Natural killer cell (primary cell): ENCODE measurements around the gene CNP. TPM values are rescaled to one million over a fixed set of nuclear protein-coding genes. Genes with fewer than 3 reads are reported as not detected.
A peak's percentile ranks its signal among the peaks of the same experiment; 100 is the strongest.

ENCODE experiments used
- ATAC-seq, 3 donors: fragments of 150-1000 bp in 2 of 3; fragments of 200-7000 bp in 1 of 3; cut with Tn5 transposase; 1 replicate in 1 of 3; 2 replicates in 2 of 3; pipeline ENCODE4 v1.10.0; 2021; ENCODE audit warnings: mild to moderate bottlenecking in 2 of 3, moderate library complexity in 2 of 3
- DNase-seq, 2 donors: peaks; one replicate each; pipeline versions ENCODE4 v3.0.0 to v3.0.0-alpha.2; 2013 to 2021; ENCODE audit warnings: mixed read lengths in 1 of 2
- H3K27ac ChIP-seq: one replicate; pipeline ENCODE4 v1.5.1; 2013; ENCODE audit warnings: mild to moderate bottlenecking, low read length
- H3K27me3 ChIP-seq: one replicate; pipeline ENCODE4 v1.6.1; 2013; ENCODE audit warnings: low read length; ENCODE audit not compliant: control insufficient read depth, insufficient read depth
- H3K36me3 ChIP-seq: one replicate; pipeline ENCODE4 v1.6.1; 2013; ENCODE audit warnings: low read length; ENCODE audit not compliant: control insufficient read depth, insufficient read depth
- H3K4me1 ChIP-seq: one replicate; pipeline ENCODE4 v1.6.1; 2013; ENCODE audit warnings: low read length; ENCODE audit not compliant: control insufficient read depth, insufficient read depth
- H3K4me3 ChIP-seq: one replicate; pipeline ENCODE4 v1.5.1; 2013; ENCODE audit warnings: low read length
- H3K9me3 ChIP-seq: one replicate; pipeline ENCODE4 v1.6.1; 2013; ENCODE audit warnings: low read length; ENCODE audit not compliant: control insufficient read depth, insufficient read depth
- H3K27ac Mint-ChIP-seq, 2 donors: one replicate each; pipeline ENCODE4 v1.8.0; 2022; ENCODE audit warnings: mild to moderate bottlenecking in 2 of 2, mixed read lengths in 2 of 2, moderate library complexity in 1 of 2
- H3K27me3 Mint-ChIP-seq, 2 donors: one replicate each; pipeline ENCODE4 v1.8.0; 2022; ENCODE audit warnings: low read depth in 2 of 2, mixed read lengths in 2 of 2
- H3K36me3 Mint-ChIP-seq: one replicate; pipeline ENCODE4 v1.8.0; 2022; ENCODE audit warnings: mixed read lengths
- H3K4me1 Mint-ChIP-seq, 2 donors: one replicate each; pipeline ENCODE4 v1.8.0; 2022; ENCODE audit warnings: mixed read lengths in 2 of 2
- H3K4me3 Mint-ChIP-seq: one replicate; pipeline ENCODE4 v1.8.0; 2022; ENCODE audit warnings: mild to moderate bottlenecking, moderate library complexity, mixed read lengths
- H3K9me3 Mint-ChIP-seq, 2 donors: one replicate each; pipeline ENCODE4 v1.8.0; 2022; ENCODE audit warnings: mixed read lengths in 2 of 2
- WGBS: methylation state at CpG from one replicate; pipeline ENCODE4 v1.1.7; 2013; ENCODE audit warnings: missing lambda C conversion rate; ENCODE audit not compliant: insufficient coverage; 5-methylcytosine and 5-hydroxymethylcytosine counted together
- intact Hi-C: fragments of 100-400 bp; cut with micrococcal nuclease; formaldehyde crosslinking; loops from one replicate; pipeline ENCODE4 v1.14.2; 2022
- total RNA-seq, 4 donors: library from RNA; stranded (reverse); fragments of 120-200 nt in 1 of 4; gene quantifications; one replicate each; pipeline versions ENCODE4 v1.2.3 to v1.2.4, GENCODE V29; 2013 to 2022
- TF ChIP-seq, protein P1 (sequence below): fragments of 200-600 bp; IDR thresholded peaks from one replicate; pipeline ENCODE4 v1.8.0; 2022; ENCODE audit warnings: antibody characterized with exemption

The CNP gene
- total RNA-seq, 3 donors from 2014 or later (not counting 1 experiment from before 2014, with no cell fraction given) = 32.4 to 44.8 (median 38.2) TPM

DNA sequence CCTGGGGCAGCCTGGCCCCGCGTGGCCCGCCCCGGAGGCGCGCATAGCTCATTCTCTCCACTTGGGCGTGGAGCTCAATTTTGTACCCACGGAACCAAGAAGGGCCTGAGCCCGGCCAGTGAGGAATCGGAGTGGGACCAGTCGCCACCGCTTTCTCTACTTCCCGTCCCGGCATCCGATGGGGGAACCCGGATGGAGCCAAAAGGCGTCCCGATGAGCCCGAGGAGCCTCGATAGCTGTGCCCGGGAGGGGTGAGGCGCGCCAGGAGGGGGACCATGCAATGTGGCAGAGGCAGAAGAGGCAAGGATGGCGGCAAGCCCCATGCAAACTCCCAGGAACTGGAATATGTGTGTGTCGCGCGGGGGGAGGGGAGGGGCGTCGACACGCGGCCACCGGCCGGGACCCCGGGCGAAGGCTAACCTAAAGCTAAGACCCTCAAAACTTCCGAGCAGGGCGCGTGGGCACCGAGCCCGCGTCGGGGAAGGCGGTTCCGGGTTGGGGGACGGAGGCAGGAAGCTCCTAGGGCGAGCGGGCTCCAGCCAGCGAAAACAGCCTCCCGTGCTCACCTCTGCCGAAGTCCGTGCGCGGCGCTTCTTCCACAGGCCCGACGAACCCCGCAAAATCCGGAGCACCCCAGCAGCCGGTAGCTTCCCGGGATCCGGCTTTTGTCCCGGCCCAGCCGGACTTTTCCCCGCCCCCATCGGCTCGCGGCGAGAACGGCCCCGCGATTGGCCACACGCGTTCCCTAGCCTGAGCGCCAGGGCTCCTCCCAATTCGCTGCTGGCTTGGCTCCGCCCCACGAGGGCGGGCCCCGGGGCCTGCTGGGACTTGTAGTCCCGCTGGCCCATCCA is 48.1 kb upstream of the CNP start, which contains the start of gene ACLY:
TSS of gene ACLY (minus strand) at position 638 of the 851 bp plus-strand sequence. CDS start 5,078 bp downstream, outside the sequence.
- ATAC-seq = peak; percentile 98 to 99 (median 99)
- H3K4me3 ChIP-seq = peak within 1 kb of the TSS; percentile 89
- TF ChIP-seq, protein P1, sequence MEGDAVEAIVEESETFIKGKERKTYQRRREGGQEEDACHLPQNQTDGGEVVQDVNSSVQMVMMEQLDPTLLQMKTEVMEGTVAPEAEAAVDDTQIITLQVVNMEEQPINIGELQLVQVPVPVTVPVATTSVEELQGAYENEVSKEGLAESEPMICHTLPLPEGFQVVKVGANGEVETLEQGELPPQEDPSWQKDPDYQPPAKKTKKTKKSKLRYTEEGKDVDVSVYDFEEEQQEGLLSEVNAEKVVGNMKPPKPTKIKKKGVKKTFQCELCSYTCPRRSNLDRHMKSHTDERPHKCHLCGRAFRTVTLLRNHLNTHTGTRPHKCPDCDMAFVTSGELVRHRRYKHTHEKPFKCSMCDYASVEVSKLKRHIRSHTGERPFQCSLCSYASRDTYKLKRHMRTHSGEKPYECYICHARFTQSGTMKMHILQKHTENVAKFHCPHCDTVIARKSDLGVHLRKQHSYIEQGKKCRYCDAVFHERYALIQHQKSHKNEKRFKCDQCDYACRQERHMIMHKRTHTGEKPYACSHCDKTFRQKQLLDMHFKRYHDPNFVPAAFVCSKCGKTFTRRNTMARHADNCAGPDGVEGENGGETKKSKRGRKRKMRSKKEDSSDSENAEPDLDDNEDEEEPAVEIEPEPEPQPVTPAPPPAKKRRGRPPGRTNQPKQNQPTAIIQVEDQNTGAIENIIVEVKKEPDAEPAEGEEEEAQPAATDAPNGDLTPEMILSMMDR = no peak
- no peaks in the 10 kb centered on the region for H3K36me3 Mint-ChIP-seq
- H3K4me1 Mint-ChIP-seq = peaks cover 30 to 37% of the 10 kb centered on the region in 2 donors
- H3K9me3 Mint-ChIP-seq = no peaks in the 10 kb centered on the region
- under 1% methylated on average over 80 of the region's 80 CpGs for WGBS
- intact Hi-C loops = loop anchor here (1.0 to 2.0 kb wide), 3 partner anchors 12 to 53 kb away; partner anchors contain the start of genes CNP, KLHL11 and ODAD4
- H3K4me3 Mint-ChIP-seq = peak within 1 kb of the TSS; percentile 96
- no peaks in the 10 kb centered on the region for H3K27me3 ChIP-seq
- peak; percentile 91 to 97 for DNase-seq
- no peaks in the 10 kb centered on the region for H3K36me3 ChIP-seq
- peaks cover 20% of the 10 kb centered on the region for H3K4me1 ChIP-seq
- H3K27me3 Mint-ChIP-seq = no peaks in the 10 kb centered on the region
- H3K27ac ChIP-seq = peak within 1 kb of the TSS; percentile 58
- no peaks in the 10 kb centered on the region for H3K9me3 ChIP-seq
- H3K27ac Mint-ChIP-seq = peak within 1 kb of the TSS; percentile 74 to 91

DNA sequence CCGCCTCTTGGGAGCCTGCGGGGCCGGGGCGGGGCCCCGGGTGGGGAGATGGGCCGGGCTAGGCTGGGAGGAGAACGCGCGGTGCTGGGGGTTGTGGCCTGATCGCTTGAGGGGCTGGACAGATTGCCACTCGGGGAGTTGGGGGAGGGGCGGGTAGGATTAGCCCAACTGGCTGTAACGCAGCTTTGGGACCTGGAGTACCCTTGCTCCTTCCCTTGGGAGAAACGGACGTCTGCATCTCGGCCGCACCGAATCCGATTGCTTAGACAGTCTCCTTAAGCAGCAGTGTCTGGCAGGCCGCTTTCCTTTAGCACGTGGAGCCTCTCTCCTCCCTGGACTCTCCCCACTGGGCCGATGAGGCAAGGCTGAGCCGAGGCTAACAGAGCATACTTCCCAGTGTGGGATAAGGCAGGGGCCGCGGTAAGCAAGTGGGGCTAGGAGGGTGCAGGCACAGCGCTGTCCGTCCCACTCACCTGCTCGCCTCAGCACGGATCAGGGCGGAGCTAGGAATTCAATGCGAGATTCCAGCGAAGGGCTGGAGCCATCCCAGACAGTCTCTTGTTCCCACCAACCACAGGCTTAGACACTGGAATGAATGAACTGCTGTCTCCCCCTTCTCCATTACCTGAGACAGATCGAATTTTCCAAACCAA is 47.3 kb upstream of the CNP start:
- H3K4me1 Mint-ChIP-seq = peaks cover 23 to 30% of the 10 kb centered on the region in 2 donors
- H3K4me1 ChIP-seq = peaks cover 20% of the 10 kb centered on the region
- H3K36me3 Mint-ChIP-seq = no peaks in the 10 kb centered on the region
- no peaks in the 10 kb centered on the region for H3K27me3 ChIP-seq
- DNase-seq = no peak
- TF ChIP-seq, protein P1 = no peak
- ATAC-seq = no peak
- 22% methylated on average over 33 of the region's 33 CpGs for WGBS
- no peaks in the 10 kb centered on the region for H3K27me3 Mint-ChIP-seq
- H3K4me3 Mint-ChIP-seq = peak overlapping the region; percentile 96
- no peaks in the 10 kb centered on the region for H3K9me3 Mint-ChIP-seq
- no peaks in the 10 kb centered on the region for H3K36me3 ChIP-seq
- no peaks in the 10 kb centered on the region for H3K9me3 ChIP-seq
- peak overlapping the region; percentile 89 for H3K4me3 ChIP-seq
- peak overlapping the region; percentile 74 to 91 for H3K27ac Mint-ChIP-seq
- H3K27ac ChIP-seq = no peak overlapping the region
- intact Hi-C loops = loop anchor here (1.0 to 2.0 kb wide), 3 partner anchors 11 to 54 kb away; partner anchors contain the start of genes CNP, KLHL11 and ODAD4

DNA sequence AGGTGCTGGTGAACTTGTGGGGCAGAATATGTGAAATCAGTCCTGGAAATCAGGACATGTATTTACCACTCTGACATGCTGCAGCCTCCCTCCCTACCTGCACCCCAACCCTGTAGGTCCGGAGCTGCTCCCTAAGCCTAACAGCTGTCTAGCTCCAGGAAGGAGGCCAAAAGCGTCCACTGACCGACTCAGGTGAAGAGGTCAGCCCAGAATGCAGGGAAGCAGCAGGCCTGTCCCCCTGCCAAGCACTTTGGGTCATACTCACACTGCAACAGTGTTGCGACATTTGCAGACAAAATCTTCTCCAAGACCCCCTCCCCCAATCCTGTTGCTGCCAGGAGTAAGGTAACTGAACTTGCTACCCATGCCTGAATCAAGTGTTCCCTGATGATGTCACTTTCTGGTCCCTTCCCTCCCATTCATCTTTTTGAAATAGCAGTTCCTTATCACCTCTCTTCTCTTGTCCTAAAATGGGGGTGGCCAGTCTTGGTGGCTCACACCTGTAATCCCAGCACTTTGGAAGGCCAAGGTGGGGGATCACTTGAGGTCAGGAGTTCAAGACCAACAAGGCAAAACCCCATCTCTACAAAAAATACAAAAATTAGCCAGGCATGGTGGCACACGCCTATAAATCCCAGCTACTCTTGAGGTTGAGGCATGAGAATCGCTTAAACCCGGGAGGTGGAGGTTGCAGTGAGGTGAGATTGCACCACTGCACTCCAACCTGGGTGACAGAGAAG is 46.6 kb upstream of the CNP start:
- 94% methylated on average over 7 of the region's 7 CpGs for WGBS
- H3K9me3 ChIP-seq = no peaks in the 10 kb centered on the region
- peaks cover 20% of the 10 kb centered on the region for H3K4me1 ChIP-seq
- H3K36me3 ChIP-seq = no peaks in the 10 kb centered on the region
- H3K27me3 Mint-ChIP-seq = no peaks in the 10 kb centered on the region
- no peaks in the 10 kb centered on the region for H3K36me3 Mint-ChIP-seq
- no peak for ATAC-seq
- no peak overlapping the region for H3K27ac Mint-ChIP-seq
- H3K4me1 Mint-ChIP-seq = peaks cover 17 to 23% of the 10 kb centered on the region in 2 donors
- no peak overlapping the region for H3K4me3 ChIP-seq
- H3K4me3 Mint-ChIP-seq = peak overlapping the region; percentile 59
- H3K9me3 Mint-ChIP-seq = no peaks in the 10 kb centered on the region
- DNase-seq = peak in 1 of 2 donors; percentile 12
- TF ChIP-seq, protein P1 = no peak
- no peaks in the 10 kb centered on the region for H3K27me3 ChIP-seq
- no peak overlapping the region for H3K27ac ChIP-seq
- intact Hi-C loops = loop anchor here (1.0 to 2.0 kb wide), 3 partner anchors 10 to 55 kb away; partner anchors contain the start of genes CNP, KLHL11 and ODAD4
